Measurements from ENCODE around the gene RND2.

- TF ChIP-seq CTCF (IDR thresholded peaks at IDR 0.05) (no peak), POLR2AphosphoS5 (IDR thresholded peaks at IDR 0.05; ENCODE audit: low read depth, low read length) (no peak), SIN3A (IDR thresholded peaks at IDR 0.05; ENCODE audit: borderline replicate concordance, insufficient read depth, low read depth, low read length) (no peak)
Observed at GRCh38 chr17:43020789-43021740, 4.0 kb upstream of the RND2 start.
